Measurements from ENCODE around the gene PPM1B. TPM values are rescaled to one million over a fixed set of nuclear protein-coding genes. Genes with fewer than 3 reads are reported as not detected.

Gene PPM1B
- total and polyA plus RNA-seq, 2 of the 8 experiments (the other 6 are each of a cell fraction or from before 2014, with no cell fraction given), result 43.6 to 126 TPM

GRCh38 chr2:44171018-44171417, 2.3 kb downstream of the PPM1B start:
- peaks cover 54 to 73% of the 10 kb centered on the region in 2 experiments for H3K79me2 ChIP-seq (ENCODE audit: control insufficient read depth in 1 of 2, insufficient read depth in 2 of 2, low read length in 2 of 2)
- H4K5ac ChIP-seq (ENCODE audit: insufficient read length, low read depth, low read length), result no peak overlapping the region
- H3K79me1 ChIP-seq (ENCODE audit: low read depth, low read length), result no peaks in the 10 kb centered on the region
- H4K8ac ChIP-seq (ENCODE audit: extremely low read depth, insufficient read depth, low read length), result no peak overlapping the region
- ChIA-PET POLR2A (ENCODE audit: partially characterized antibody) (interaction anchor here (0.6 to 6.6 kb wide), 8 partner anchors 9 to 84 kb away, joined by 3 to 53 read pairs (median 4); no protein-coding TSS in a partner anchor), CTCF (ENCODE audit: partially characterized antibody) (interaction anchor here (2.6 kb wide), 1 partner anchor 127 kb away, joined by 7 read pairs; no protein-coding TSS in a partner anchor)
- peaks cover 0 to 3% (median 0%) of the 10 kb centered on the region in 4 experiments; a peak in 1 of 8 replicates for H3K36me3 ChIP-seq (ENCODE audit: control insufficient read depth in 2 of 4, insufficient read depth in 4 of 4, low read length in 3 of 4)
- peak overlapping the region in 2 of 4 experiments; percentile 11 to 65; a peak in 1 of 7 replicates for H3K9ac ChIP-seq (replicated peaks in 1 of 4; ENCODE audit: extremely low read depth in 1 of 4, low read depth in 3 of 4, low read length in 3 of 4)
- no peak overlapping the region for H2BK5ac ChIP-seq (ENCODE audit: low read depth, low read length)
- no peak for FAIRE-seq
- H3K14ac ChIP-seq (ENCODE audit: insufficient read length), result no peak overlapping the region
- no peak overlapping the region for H2AK5ac ChIP-seq (ENCODE audit: low read depth, low read length)
- H3K27me3 ChIP-seq (replicated peaks in 1 of 4; ENCODE audit: control insufficient read depth in 3 of 4, extremely low read depth in 1 of 4, insufficient read depth in 3 of 4, low read length in 3 of 4), result no peaks in the 10 kb centered on the region
- no peak overlapping the region for H3K4ac ChIP-seq (replicated peaks; ENCODE audit: insufficient read length, low read depth, low read length)
- no peak overlapping the region for H2BK15ac ChIP-seq (ENCODE audit: low read length)
- no peak overlapping the region for H3K18ac ChIP-seq (ENCODE audit: extremely low read depth, low read length)
- 0 out of 4 replicates have a peak, but pooled peaks of 1 of the 2 experiments have one; percentile 41 for TF ChIP-seq SIN3A (conservative IDR thresholded peaks at IDR 0.05 in 1 of 2, IDR thresholded peaks at IDR 0.05 in 1 of 2; ENCODE audit: low read depth in 1 of 2, low read length in 2 of 2)
- no peak for TF ChIP-seq CBX8 (IDR thresholded peaks at IDR 0.05; ENCODE audit: borderline replicate concordance, low read depth, low read length)
- H3K23ac ChIP-seq (ENCODE audit: insufficient read length), result no peak overlapping the region
- H2BK12ac ChIP-seq (ENCODE audit: low read depth, low read length), result no peak overlapping the region
- H2BK20ac ChIP-seq (ENCODE audit: low read length), result no peak overlapping the region
- H4K20me1 ChIP-seq (replicated peaks in 1 of 2; ENCODE audit: control insufficient read depth in 1 of 2, insufficient read depth in 2 of 2, low read length in 2 of 2), result peaks cover 8 to 14% of the 10 kb centered on the region in 2 experiments
- no peak overlapping the region for H3K27ac ChIP-seq (ENCODE audit: low read depth, low read length)
- H3K23me2 ChIP-seq (ENCODE audit: low read depth, low read length), result peaks cover 6% of the 10 kb centered on the region
- H4K91ac ChIP-seq (replicated peaks; ENCODE audit: insufficient read length, low read length), result no peak overlapping the region
- no peak overlapping the region for H2AFZ ChIP-seq (ENCODE audit: low read length)
- H3K56ac ChIP-seq (replicated peaks; ENCODE audit: insufficient read length, low read depth, low read length), result no peak overlapping the region
- peaks cover 0 to 5% (median 3%) of the 10 kb centered on the region in 4 experiments; a peak in 5 of 7 replicates for H3K4me1 ChIP-seq (replicated peaks in 1 of 4; ENCODE audit: control insufficient read depth in 3 of 4, insufficient read depth in 4 of 4, low read length in 3 of 4)
- H3K4me3 ChIP-seq (ENCODE audit: extremely low read depth in 1 of 4, insufficient read depth in 2 of 4, low read depth in 3 of 4, low read length in 4 of 4), result peak overlapping the region; percentile 96 to 100 (median 98)
- H3K9me3 ChIP-seq (ENCODE audit: insufficient read depth in 2 of 2, low read depth in 1 of 2, low read length in 1 of 2), result no peaks in the 10 kb centered on the region
- no peak for DNase-seq (ENCODE audit: low read depth in 1 of 2, low spot score in 2 of 2)
- 5% methylated on average over 2 of the region's 2 CpGs; no CpG with 5 or more reads in 1 of the 2 experiments for WGBS, 2 experiments (ENCODE audit: extremely low coverage in 1 of 2, insufficient coverage in 1 of 2, insufficient read length in 1 of 2, insufficient replicate concordance in 2 of 2, low coverage in 1 of 2, low lambda C conversion rate in 2 of 2, missing lambda C conversion rate in 1 of 2)
- H3K4me2 ChIP-seq (ENCODE audit: insufficient read depth in 1 of 2, low read depth in 2 of 2, low read length in 2 of 2), result peak overlapping the region; percentile 79 to 84
- H2BK120ac ChIP-seq (replicated peaks; ENCODE audit: low read depth, low read length), result no peak overlapping the region
